ENCODE results near the gene ADAMTS10.
"Not testable (repeated sequence)": the region's sequence is repeated elsewhere in the genome, so short reads cannot be mapped to it uniquely, and the experiment has no call there.

ADAMTS10 gene

GRCh38 chr19:8589177-8589714 lies 21.3 kb downstream of the ADAMTS10 start:
- no peak for DNase-seq

GRCh38 chr19:8585894-8586750 lies 24.4 kb downstream of the ADAMTS10 start:
- DNase-seq: peak; percentile 35

DNA sequence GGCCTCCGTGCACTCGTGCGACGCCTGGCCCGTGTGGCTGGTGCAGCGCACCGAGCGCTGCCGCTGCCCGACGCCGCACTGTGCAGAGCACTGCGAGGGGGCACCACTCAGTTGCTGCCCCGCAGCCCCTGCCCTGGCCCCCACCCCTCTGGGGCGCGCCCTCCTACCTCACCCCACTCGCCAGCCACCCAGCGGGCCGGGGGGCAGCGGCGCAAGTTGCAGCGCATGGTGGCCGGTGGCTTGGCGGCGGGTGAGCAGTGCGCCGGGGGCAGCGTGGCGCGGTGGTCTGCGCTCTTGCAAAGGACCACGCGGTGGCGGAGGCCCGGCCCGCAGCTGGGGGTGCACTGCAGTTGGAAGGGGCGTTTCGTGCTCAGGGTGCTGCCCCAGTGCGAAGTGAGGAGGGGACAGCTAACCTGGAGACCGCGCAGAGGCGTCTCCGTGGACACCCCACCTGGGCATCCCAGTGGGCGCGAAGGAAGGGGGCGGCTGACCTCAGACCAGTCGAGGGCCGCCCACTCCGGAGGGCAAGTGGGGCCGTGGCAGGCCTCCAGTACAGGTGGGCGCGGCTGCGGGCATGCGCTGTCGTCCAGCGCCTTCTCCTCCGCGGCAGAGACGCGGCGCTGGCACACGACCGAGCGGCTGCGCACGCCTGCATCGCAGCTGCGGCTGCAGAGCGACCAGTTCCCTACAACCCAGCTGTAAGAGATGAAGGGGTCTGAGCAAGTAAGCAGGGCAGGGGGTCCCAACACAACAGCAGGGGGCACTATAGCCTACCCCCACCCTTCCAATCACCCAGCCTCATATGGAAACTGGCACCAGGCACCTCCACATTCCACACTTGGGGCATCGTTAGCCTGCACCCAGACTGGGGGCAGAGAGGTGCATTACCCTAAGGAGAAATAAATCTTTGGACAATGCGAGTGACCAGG lies 25.3 kb downstream of the ADAMTS10 start:
- DNase-seq: no peak

DNA sequence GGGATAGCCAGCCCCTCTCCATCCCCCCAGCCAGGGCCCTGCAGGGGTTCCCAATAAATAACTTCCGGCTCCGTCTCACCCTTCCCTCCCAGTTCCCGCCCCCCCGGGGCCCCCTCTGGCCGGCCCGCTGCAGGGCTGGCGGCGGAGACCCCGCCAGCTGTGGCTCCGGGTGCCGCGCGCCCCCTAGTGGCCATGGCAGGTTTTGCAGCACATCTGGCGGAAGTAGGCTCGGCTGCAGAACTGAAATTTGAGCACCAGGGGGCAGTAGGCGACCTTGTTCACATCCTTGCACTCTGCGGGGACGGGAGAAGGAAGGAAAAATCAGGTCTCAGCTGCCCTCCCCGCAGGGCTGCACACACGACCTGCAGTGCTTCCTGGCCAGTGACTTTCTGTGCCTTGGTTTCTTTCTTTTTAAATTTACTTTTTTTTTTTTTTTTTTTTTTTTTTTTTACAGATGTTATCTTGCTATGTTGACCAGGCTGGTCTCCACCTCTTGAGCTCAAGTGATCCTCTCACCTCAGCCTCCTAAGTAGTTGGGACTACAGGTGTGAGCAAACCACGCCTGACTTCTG lies 29.7 kb downstream of the ADAMTS10 start:
- DNase-seq: peak; percentile 77

- DNase-seq: peak; percentile 67
Measured at GRCh38 chr19:8578642-8579265, 31.8 kb downstream of the ADAMTS10 start.

GRCh38 chr19:8577741-8578140 lies 32.8 kb downstream of the ADAMTS10 start:
- DNase-seq: no peak

- no peak for DNase-seq
Measured at GRCh38 chr19:8577247-8577646, 33.3 kb downstream of the ADAMTS10 start, which contains the start of gene MYO1F. Gene MYO1F, minus strand, starts transcription at chr19:8577442. Its CDS starts 133 bp downstream, at chr19:8577309.

DNA sequence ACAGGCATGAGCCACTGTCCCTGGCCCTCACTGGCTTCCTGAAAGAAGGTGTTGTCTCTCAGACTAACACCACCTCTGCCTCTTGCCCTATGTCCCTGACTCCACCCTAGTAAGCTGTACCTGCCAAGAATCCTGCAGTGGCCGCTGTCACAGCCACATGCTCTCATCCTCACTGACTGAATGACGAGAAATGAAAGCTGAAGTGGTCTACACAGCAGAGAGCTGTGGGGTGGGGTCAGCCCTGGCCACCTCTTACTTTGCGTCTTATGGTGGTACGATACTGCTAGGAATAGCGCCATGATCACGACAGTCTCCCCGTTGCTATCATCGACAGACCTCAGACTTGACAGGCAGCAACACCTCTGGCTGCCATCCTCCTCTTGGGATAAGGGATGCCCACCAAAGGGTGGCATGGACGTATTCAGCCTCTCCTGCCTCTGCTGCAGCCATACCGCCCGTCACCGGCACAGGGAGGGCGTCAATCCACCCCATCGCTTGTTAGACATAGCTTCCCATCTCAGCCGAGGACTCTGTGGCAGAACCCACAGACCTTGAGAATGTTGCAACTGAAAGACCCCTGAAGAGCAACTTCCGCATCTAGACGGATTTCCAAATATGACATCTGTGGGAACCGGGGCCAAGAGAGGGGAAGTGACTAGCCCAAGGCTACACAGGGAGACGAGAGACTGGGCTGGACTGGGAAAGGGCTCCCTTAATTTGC lies 34.1 kb downstream of the ADAMTS10 start:
- no peak for DNase-seq

GRCh38 chr19:8575467-8575997 lies 35.0 kb downstream of the ADAMTS10 start:
- DNase-seq: peak; percentile 30

DNA sequence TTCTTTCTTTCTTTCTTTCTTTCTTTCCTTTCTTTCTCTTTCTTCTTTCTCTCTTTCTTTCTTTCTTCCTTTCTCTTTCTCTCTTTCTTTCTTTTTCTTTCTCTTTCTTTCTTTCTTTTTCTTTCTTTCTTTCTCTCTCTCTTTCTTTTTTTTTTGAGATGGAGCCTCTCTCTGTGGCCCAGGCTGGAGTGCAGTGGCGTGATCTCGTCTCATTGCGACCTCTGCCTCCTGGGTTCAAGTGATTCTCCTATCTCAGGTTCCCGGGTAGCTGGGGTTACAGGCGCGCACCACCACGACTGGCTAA lies 35.9 kb downstream of the ADAMTS10 start:
- not testable (repeated sequence) for DNase-seq

DNA sequence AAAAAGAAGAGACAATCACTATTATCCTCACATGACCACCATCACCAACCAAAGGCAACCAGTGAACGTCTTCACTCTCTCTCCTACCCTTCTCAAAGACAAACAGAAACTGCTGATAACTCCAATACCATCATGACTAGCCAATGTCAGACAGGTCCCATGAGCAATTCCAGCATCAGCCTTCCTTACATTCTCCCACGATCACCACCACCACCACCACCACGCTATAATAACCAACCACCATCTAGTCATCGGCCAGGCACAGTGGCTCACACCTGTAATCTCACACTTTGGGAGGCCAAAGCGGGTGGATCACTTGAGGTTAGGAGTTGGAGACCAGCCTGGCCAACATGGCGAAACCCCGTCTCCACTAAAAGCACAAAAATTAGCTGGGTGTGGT lies 37.2 kb downstream of the ADAMTS10 start:
- DNase-seq: no peak

GRCh38 chr19:8571006-8571411 lies 39.5 kb downstream of the ADAMTS10 start:
- DNase-seq: peak; percentile 43

- peak; percentile 27 for DNase-seq
Measured at GRCh38 chr19:8569066-8569771, 41.3 kb downstream of the ADAMTS10 start.

DNA sequence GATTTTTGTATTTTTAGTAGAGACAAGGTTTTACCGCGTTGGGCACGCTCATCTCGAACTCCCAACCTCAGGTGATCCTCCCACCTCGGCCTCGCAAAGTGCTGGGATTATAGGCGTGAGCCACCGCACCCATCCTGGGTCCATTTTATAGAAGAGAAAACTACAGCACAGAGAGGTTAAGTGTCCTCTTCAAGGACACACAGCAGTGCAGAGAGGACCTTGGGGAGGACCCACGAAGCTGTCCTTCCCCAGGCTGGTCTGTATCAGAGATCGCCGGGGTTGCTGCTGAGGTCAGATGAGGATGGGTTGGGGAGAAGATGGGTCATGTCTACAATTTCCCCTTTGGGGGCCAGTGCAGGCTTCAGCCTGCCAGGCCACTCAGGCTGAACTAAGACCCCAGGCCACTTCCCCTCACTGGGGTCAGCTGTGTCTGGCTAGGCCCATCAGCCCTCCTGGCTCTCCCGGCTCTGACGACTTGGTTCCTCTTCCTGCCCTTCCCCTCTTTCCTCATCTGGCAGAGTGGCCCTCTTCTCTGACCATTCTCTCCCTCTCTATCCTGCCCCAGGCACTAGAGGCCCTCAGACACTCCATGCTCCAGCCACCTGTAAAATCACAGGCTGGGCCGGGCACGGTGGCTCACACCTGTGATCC lies 42.9 kb downstream of the ADAMTS10 start:
- DNase-seq: no peak

- DNase-seq: no peak
Measured at GRCh38 chr19:8566855-8567254, 43.7 kb downstream of the ADAMTS10 start.

- DNase-seq: not testable (repeated sequence)
Measured at GRCh38 chr19:8564866-8565265, 45.6 kb downstream of the ADAMTS10 start.

GRCh38 chr19:8561075-8561764 lies 49.3 kb downstream of the ADAMTS10 start:
- no peak for DNase-seq

- DNase-seq: no peak
Measured at GRCh38 chr19:8558325-8558724, 52.2 kb downstream of the ADAMTS10 start.

GRCh38 chr19:8557642-8558238 lies 52.8 kb downstream of the ADAMTS10 start:
- DNase-seq: no peak
